Activated B cell treated with CpG ODN at 0.5 μM for 24 hours (primary cell): Measurements from ENCODE around the gene MAP4K2. TPM values are rescaled to one million over a fixed set of nuclear protein-coding genes. Genes with fewer than 3 reads are reported as not detected.
A peak's percentile ranks its signal among the peaks of the same experiment; 100 is the strongest.

ENCODE experiments used
- ATAC-seq: fragments of 200-7000 bp; cut with Tn5 transposase; one replicate; pipeline ENCODE4 v1.10.0; 2021; ENCODE audit warnings: low read depth, mild to moderate bottlenecking, moderate library complexity
- CTCF ChIA-PET: fragments of 350-600 bp; sonication (Branson Sonifier 250); formaldehyde crosslinking; loops from one replicate; lab custom pipeline; 2021; ENCODE audit warnings: antibody characterized with exemption; lab: Charles Lee
- POLR2A ChIA-PET: fragments of 350-600 bp; sonication (Branson Sonifier 250); formaldehyde crosslinking; loops from one replicate; lab custom pipeline; 2021; ENCODE audit warnings: antibody characterized with exemption; lab: Charles Lee
- DNase-seq: peaks from one replicate; pipeline ENCODE4 v3.0.0; 2022
- H3K27ac Mint-ChIP-seq: one replicate; pipeline ENCODE4 v1.8.0; 2020; ENCODE audit warnings: mixed read lengths
- H3K27me3 Mint-ChIP-seq: one replicate; pipeline ENCODE4 v1.8.0; 2021; ENCODE audit warnings: mixed read lengths
- H3K36me3 Mint-ChIP-seq: one replicate; pipeline ENCODE4 v1.8.0; 2021; ENCODE audit warnings: low read depth, mixed read lengths
- H3K4me1 Mint-ChIP-seq: one replicate; pipeline ENCODE4 v1.8.0; 2021; ENCODE audit warnings: mixed read lengths
- H3K4me3 Mint-ChIP-seq: one replicate; pipeline ENCODE4 v1.8.0; 2020; ENCODE audit warnings: mild to moderate bottlenecking, mixed read lengths
- H3K9me3 Mint-ChIP-seq: one replicate; pipeline ENCODE4 v1.8.0; 2020; ENCODE audit warnings: mixed read lengths
- CTCF ChIP-seq: fragments of 200-600 bp; IDR thresholded peaks from one replicate; pipeline ENCODE4 v1.8.0; 2022; ENCODE audit warnings: antibody characterized with exemption, mild to moderate bottlenecking
- intact Hi-C: fragments of 100-400 bp; cut with micrococcal nuclease; formaldehyde crosslinking; loops from one replicate; pipeline ENCODE4 v1.15.1; 2024
- total RNA-seq: library from RNA; stranded (reverse); gene quantifications from 2 replicates; pipeline ENCODE4 v1.2.3, GENCODE V29; 2022

MAP4K2 gene
- 69.1 and 73.6 TPM in 2 replicates for total RNA-seq

DNA sequence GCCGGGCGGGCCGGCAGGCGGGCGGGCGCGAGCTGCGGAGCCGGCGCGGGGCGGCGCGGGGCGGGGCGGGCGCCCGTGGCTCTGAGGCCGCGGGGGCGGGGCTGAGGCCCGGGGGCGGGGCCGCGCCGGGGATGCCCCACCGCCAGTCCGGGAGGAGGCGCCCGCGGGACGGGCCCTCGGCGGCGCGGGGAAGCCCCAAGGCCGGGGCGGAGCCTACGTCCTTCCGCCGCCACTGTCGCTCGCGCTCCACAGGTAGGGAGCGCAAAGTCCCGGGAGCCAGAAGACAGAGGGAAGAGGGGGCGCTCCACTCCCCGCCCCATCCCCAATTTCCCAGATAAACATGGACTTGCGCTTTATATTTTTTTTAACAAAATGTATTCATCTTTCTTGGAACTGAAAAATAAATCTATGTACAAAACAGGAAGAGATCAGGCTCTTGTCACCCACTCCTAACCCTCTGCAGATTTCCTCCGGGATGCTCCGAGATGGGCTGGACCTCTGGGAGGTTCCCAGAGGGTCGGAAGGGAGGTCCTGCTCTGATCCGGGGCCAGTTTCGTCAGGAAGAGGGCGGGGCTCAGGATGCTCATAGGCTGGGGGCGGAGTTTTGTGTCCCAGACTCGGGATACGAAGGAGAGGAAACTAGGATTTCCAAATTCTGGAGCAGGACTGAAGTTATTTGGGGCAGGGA is at the start of gene MAP4K2:
MAP4K2 (minus strand) TSS at position 57 of the 688 bp plus-strand sequence. CDS start 65 bp downstream, outside the sequence.
- peak within 1 kb of the TSS; percentile 87 for H3K4me3 Mint-ChIP-seq
- no peaks in the 10 kb centered on the region for H3K27me3 Mint-ChIP-seq
- POLR2A ChIA-PET: interaction anchor here (0.9 to 7.1 kb wide), 12 partner anchors 11 to 329 kb away, joined by 3 to 86 read pairs (median 6); partner anchors contain the start of genes RASGRP2, SF1 and TM7SF2
- no peak for TF ChIP-seq CTCF
- H3K36me3 Mint-ChIP-seq: peaks cover 43% of the 10 kb centered on the region
- peak; percentile 80 for ATAC-seq
- H3K4me1 Mint-ChIP-seq: peaks cover 52% of the 10 kb centered on the region
- no peaks in the 10 kb centered on the region for H3K9me3 Mint-ChIP-seq
- peak; percentile 91 for DNase-seq
- intact Hi-C loops: loop anchor here (1.0 to 5.0 kb wide), 4 partner anchors 47 to 209 kb away; partner anchors contain the start of gene ARL2
- CTCF ChIA-PET: interaction anchor here (0.7 to 5.1 kb wide), 4 partner anchors 10 to 115 kb away, joined by 3 to 29 read pairs (median 5); no protein-coding TSS in a partner anchor
- H3K27ac Mint-ChIP-seq: peak within 1 kb of the TSS; percentile 91

- no peaks in the 10 kb centered on the region for H3K27me3 Mint-ChIP-seq
- peaks cover 97% of the 10 kb centered on the region for H3K4me1 Mint-ChIP-seq
- no peaks in the 10 kb centered on the region for H3K9me3 Mint-ChIP-seq
- DNase-seq: peak; percentile 64
- ATAC-seq: peak; percentile 40
- peak overlapping the region; percentile 95 for H3K27ac Mint-ChIP-seq
- intact Hi-C loops: loop anchor here (1.0 to 2.0 kb wide), 7 partner anchors 7 to 265 kb away; partner anchors contain the start of genes EHD1, MAP4K2, SF1 and ZNHIT2
- peak overlapping the region; percentile 71 for H3K4me3 Mint-ChIP-seq
- peaks cover 48% of the 10 kb centered on the region for H3K36me3 Mint-ChIP-seq
- no peak for TF ChIP-seq CTCF
- ChIA-PET CTCF (interaction anchor here (2.2 to 12.6 kb wide), 4 partner anchors 12 to 42 kb away, joined by 16 to 213 read pairs (median 90); partner anchors contain the start of gene EHD1), POLR2A (interaction anchor here (0.6 to 27.6 kb wide), 20 partner anchors 12 to 736 kb away, joined by 3 to 1194 read pairs (median 6); partner anchors contain the start of genes CCDC88B, EHD1, FAU and MALAT1)
Measured at GRCh38 chr11:64851831-64852351, 48.9 kb upstream of the MAP4K2 start.

DNA sequence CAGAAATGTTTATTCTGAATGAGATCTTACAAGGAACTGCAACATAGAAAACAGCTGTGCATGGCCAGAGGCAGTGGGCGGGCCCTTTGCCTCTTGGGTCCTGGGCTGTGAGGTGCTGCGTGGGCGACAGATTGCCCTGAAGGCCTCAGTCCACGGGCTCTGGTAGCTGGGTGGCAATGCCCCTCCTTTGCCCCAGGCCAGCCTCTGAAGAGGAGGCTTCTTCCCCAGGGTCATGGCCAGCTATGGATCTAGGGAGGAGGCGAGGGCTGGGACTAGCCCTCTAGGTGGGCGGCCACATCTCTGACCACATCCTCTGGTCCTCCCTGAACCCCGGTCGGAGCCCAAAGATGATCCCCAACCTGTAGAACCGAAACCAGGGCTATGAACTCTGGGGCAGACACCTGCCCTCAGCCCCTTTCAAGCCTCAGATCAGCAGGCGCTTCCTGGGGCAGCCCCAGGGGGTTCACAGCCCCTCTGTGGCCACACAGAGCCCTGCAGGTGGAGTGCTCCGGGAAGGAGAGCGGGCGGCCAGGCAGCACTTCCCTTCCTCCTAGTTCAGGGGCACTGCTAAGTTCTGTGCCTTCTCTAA is 48.1 kb upstream of the MAP4K2 start:
- no peak for TF ChIP-seq CTCF
- Mint-ChIP-seq H3K9me3 (no peaks in the 10 kb centered on the region), H3K4me1 (peaks cover 90% of the 10 kb centered on the region), H3K4me3 (peak overlapping the region; percentile 71), H3K27ac (peak overlapping the region; percentile 95), H3K36me3 (peaks cover 40% of the 10 kb centered on the region), H3K27me3 (no peaks in the 10 kb centered on the region)
- ATAC-seq (peak; percentile 65), DNase-seq (peak; percentile 78)
- intact Hi-C loops: loop anchor here (1.0 to 2.0 kb wide), 7 partner anchors 8 to 266 kb away; partner anchors contain the start of genes EHD1, MAP4K2, SF1 and ZNHIT2
- ChIA-PET POLR2A (interaction anchor here (0.5 to 27.6 kb wide), 28 partner anchors 13 to 648 kb away, joined by 3 to 1194 read pairs (median 4); partner anchors contain the start of genes CCDC88B, EHD1, FAU and MALAT1), CTCF (interaction anchor here (1.4 to 12.6 kb wide), 5 partner anchors 13 to 63 kb away, joined by 3 to 213 read pairs (median 18); partner anchors contain the start of gene EHD1)

DNA sequence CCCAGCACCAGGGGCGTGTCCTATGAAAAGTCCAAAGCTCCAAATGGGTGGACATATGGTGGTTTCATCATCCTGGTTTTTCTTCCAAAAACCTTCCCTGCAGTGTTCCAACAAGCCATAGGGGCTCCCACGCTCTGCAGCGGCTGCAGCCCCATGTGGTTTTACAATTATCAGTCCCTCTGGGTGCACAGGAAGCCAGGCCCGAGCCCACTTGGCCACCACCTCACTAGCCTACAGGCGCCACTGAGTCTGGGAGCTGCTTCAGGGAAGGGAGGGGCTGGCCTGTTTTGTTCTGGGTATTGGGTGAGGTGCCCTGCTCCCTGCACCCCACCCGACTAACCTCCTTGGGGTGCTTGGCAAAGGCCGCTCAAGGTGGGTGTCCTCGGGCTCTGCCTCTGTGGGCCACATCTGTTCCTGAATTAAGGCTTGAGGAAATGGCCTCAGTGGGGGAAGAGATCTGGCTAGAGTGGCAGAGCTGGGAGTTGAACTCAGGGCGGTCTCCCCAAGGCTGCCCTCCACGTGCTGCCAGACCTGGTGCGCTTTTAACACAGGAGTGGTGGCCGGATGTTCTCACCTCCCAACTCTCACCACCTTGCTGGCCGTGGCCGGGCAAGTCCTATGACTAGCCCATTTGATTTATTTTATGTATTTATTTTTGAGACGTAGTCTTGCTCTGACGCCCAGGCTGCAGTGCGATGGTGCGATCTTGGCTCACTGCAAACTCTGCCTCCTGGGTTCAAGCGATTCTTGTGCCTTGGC is 46.8 kb upstream of the MAP4K2 start:
- TF ChIP-seq CTCF: no peak
- Mint-ChIP-seq H3K9me3 (no peaks in the 10 kb centered on the region), H3K4me1 (peaks cover 83% of the 10 kb centered on the region), H3K36me3 (peaks cover 28% of the 10 kb centered on the region), H3K4me3 (peak overlapping the region; percentile 32), H3K27ac (peak overlapping the region; percentile 93), H3K27me3 (no peaks in the 10 kb centered on the region)
- DNase-seq (no peak), ATAC-seq (no peak)
- intact Hi-C loops: loop anchor here (2.0 to 10.0 kb wide), 5 partner anchors 47 to 415 kb away; partner anchors contain the start of genes CAPN1, MAP4K2, POLA2 and SF1
- ChIA-PET POLR2A (interaction anchor here (0.6 to 27.6 kb wide), 11 partner anchors 15 to 268 kb away, joined by 3 to 1194 read pairs (median 10); partner anchors contain the start of genes ARL2, EHD1, PPP2R5B and RASGRP2), CTCF (interaction anchor here (0.6 to 12.6 kb wide), 7 partner anchors 14 to 480 kb away, joined by 3 to 310 read pairs (median 16); partner anchors contain the start of gene EHD1)
